GM12891 (cell line): ENCODE data around the gene HTRA3.

Experiments used
- PAX5 ChIP-seq: IDR thresholded peaks from 2 replicates; pipeline ENCODE4 v1.6.1; 2011; ENCODE audit warnings: low read length, moderate library complexity, mild to moderate bottlenecking; ENCODE audit not compliant: insufficient read depth, severe bottlenecking
- POLR2A ChIP-seq: IDR thresholded peaks from 2 replicates; pipeline ENCODE4 v1.6.1; 2011; ENCODE audit warnings: low read depth, low read length, control low read depth
- POLR2AphosphoS5 ChIP-seq: IDR thresholded peaks from 2 replicates; pipeline ENCODE4 v1.6.1; 2011; ENCODE audit warnings: low read depth, low read length, control low read depth
- POU2F2 ChIP-seq: IDR thresholded peaks from 2 replicates; pipeline ENCODE4 v1.6.1; 2011; ENCODE audit warnings: low read depth, mild to moderate bottlenecking, control low read depth, low read length, moderate library complexity
- SPI1 ChIP-seq: IDR thresholded peaks from 2 replicates; pipeline ENCODE4 v1.6.1; 2011; ENCODE audit warnings: low read depth, low read length, control low read depth
- TAF1 ChIP-seq: IDR thresholded peaks from 2 replicates; pipeline ENCODE4 v1.6.1; 2011; ENCODE audit warnings: low read depth, low read length, control low read depth

GRCh38 chr4:8257854-8258253 is 11.7 kb upstream of the HTRA3 start:
- TF ChIP-seq POLR2A (no peak), POLR2AphosphoS5 (no peak), TAF1 (no peak), SPI1 (no peak), PAX5 (no peak), POU2F2 (no peak)
